GM12878 (cell line): ENCODE measurements around the gene BRAF.
"Not testable (repeated sequence)": the region's sequence is repeated elsewhere in the genome, so short reads cannot be mapped to it uniquely, and the experiment has no call there.

Experiments
- BCL11A ChIP-seq: IDR thresholded peaks from 2 replicates; pipeline ENCODE4 v1.6.1; 2011; ENCODE audit warnings: low read depth, low read length
- CHD1 ChIP-seq: IDR thresholded peaks from 2 replicates; pipeline ENCODE4 v1.6.1; 2012; ENCODE audit warnings: low read depth, low read length, improper control_type of control experiment
- CTCF ChIP-seq, 3 experiments: IDR thresholded peaks in 2 of 3; conservative IDR thresholded peaks in 1 of 3; 2 replicates each; pipeline ENCODE4 v1.5.1; 2011; ENCODE audit warnings: low read depth in 3 of 3, low read length in 3 of 3, mild to moderate bottlenecking in 3 of 3, control low read depth in 2 of 3, moderate library complexity in 2 of 3, inconsistent platforms in 1 of 3, mixed read lengths in 1 of 3; ENCODE audit not compliant: control insufficient read depth in 2 of 3, insufficient read depth in 1 of 3; ENCODE audit errors: extremely low read depth in 1 of 3
- FOS ChIP-seq: IDR thresholded peaks from 3 replicates; pipeline ENCODE4 v1.6.1; 2011; ENCODE audit warnings: borderline replicate concordance; ENCODE audit not compliant: insufficient read length; ENCODE audit errors: extremely low read depth
- JUND ChIP-seq: IDR thresholded peaks from 2 replicates; pipeline ENCODE4 v1.6.1; 2012; ENCODE audit warnings: low read depth, mild to moderate bottlenecking, low read length, improper control_type of control experiment, moderate library complexity
- POLR2A ChIP-seq: IDR thresholded peaks from 2 replicates; pipeline ENCODE4 v1.6.1; 2011; ENCODE audit warnings: low read depth, mild to moderate bottlenecking, low read length
- SPI1 ChIP-seq: IDR thresholded peaks from 2 replicates; pipeline ENCODE4 v1.6.1; 2011; ENCODE audit warnings: low read depth, mild to moderate bottlenecking, low read length, moderate library complexity, borderline replicate concordance; ENCODE audit not compliant: insufficient read depth
- SUZ12 ChIP-seq: fragments of 200-600 bp; sonication (generic); IDR thresholded peaks from one replicate; pipeline ENCODE4 v1.6.1; 2018; ENCODE audit warnings: antibody characterized with exemption, mild to moderate bottlenecking; ENCODE audit not compliant: unreplicated experiment
- YY1 ChIP-seq: IDR thresholded peaks from 2 replicates; pipeline ENCODE4 v1.6.1; 2011; ENCODE audit warnings: low read depth, mild to moderate bottlenecking, low read length
- ZNF274 ChIP-seq: IDR thresholded peaks from one replicate; pipeline ENCODE4 v1.8.0; 2011; ENCODE audit not compliant: insufficient read length, insufficient read depth
- TF ChIP-seq, protein P1 (sequence below): IDR thresholded peaks from 2 replicates; pipeline ENCODE4 v1.6.1; 2012; ENCODE audit warnings: low read depth, low read length, improper control_type of control experiment
- TF ChIP-seq, protein P2 (sequence below): IDR thresholded peaks from 2 replicates; pipeline ENCODE4 v1.6.1; 2011; ENCODE audit warnings: mild to moderate bottlenecking, low read depth, low read length, moderate library complexity; ENCODE audit not compliant: insufficient replicate concordance

DNA sequence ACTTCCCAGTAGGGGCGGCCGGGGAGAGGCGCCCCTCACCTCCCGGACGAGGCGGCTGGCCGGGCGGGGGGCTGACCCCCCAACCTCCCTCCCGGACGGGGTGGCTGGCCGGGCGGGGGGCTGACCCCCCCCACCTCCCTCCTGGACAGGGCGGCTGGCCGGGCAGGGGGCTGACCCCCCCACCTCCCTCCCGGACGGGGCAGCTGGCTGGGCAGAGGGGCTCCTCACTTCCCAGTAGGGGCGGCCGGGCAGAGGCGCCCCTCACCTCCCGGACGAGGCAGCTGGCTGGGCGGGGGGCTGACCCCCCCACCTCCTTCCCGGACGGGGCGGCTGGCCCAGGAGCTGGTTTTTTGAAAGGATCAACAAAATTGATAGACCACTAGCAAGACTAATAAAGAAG, 161.6 kb downstream of the BRAF start:
- TF ChIP-seq, protein P1, sequence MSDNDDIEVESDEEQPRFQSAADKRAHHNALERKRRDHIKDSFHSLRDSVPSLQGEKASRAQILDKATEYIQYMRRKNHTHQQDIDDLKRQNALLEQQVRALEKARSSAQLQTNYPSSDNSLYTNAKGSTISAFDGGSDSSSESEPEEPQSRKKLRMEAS = not testable (repeated sequence)
- TF ChIP-seq YY1; JUND; ZNF274; FOS; POLR2A; SPI1; CHD1; CTCF (IDR thresholded peaks at IDR 0.05 in 2 of 3, conservative IDR thresholded peaks at IDR 0.05 in 1 of 3; ENCODE audit: control insufficient read depth in 2 of 3, extremely low read depth in 1 of 3, insufficient read depth in 1 of 3, low read depth in 3 of 3, low read length in 3 of 3); SUZ12; BCL11A: not testable (repeated sequence)
- TF ChIP-seq, protein P2, sequence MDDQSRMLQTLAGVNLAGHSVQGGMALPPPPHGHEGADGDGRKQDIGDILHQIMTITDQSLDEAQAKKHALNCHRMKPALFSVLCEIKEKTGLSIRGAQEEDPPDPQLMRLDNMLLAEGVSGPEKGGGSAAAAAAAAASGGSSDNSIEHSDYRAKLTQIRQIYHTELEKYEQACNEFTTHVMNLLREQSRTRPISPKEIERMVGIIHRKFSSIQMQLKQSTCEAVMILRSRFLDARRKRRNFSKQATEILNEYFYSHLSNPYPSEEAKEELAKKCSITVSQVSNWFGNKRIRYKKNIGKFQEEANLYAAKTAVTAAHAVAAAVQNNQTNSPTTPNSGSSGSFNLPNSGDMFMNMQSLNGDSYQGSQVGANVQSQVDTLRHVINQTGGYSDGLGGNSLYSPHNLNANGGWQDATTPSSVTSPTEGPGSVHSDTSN = not testable (repeated sequence)
